K562 (cell line): Measurements from ENCODE around the gene PTPN1. TPM values are rescaled to one million over a fixed set of nuclear protein-coding genes. Genes with fewer than 3 reads are reported as not detected.

Experiments
- ATAC-seq: fragments of 200-7000 bp; cut with Tn5 transposase; 3 replicates; pipeline ENCODE4 v1.9.1; 2020; ENCODE audit warnings: moderate library complexity
- BruUV-seq: library from RNA; stranded (reverse); fragments of 400-500 nt; replicated peaks from 2 replicates; lab custom pipeline; 2021; lab: Mats Ljungman, UMichigan
- CTCF ChIA-PET: fragments of 300-600 bp; formaldehyde crosslinking; extraction: SDS; loops from one replicate; lab custom pipeline; 2021; ENCODE audit warnings: low intra/inter-chr PET ratio; lab: Yijun Ruan, JAX
- POLR2A ChIA-PET: fragments of 300-600, 350-650 bp; sonication (Branson Sonifier 250); formaldehyde crosslinking; extraction: SDS; loops from one replicate; lab custom pipeline; 2021; ENCODE audit warnings: antibody characterized with exemption, inconsistent platforms; lab: Yijun Ruan, JAX
- DNase-seq, 4 experiments: peaks; one replicate each; pipeline versions ENCODE4 v3.0.0 to v3.0.0-alpha.2; 2011 to 2018; ENCODE audit warnings: low spot score in 3 of 4, mixed read lengths in 3 of 4; ENCODE audit errors: extremely low read depth in 1 of 4
- FAIRE-seq: peaks from 2 replicates; lab custom pipeline; 2011; peaks lifted over from hg19 to GRCh38; lab: Jason Lieb, UNC
- H2AFZ ChIP-seq: 2 replicates; pipeline ENCODE4 v1.6.0; 2011; ENCODE audit warnings: low read depth, low read length, control low read depth, inconsistent platforms
- H3K27ac ChIP-seq: fragments of 200-600 bp; 3 replicates; pipeline ENCODE4 v1.8.0; 2011; ENCODE audit warnings: low read depth, mild to moderate bottlenecking, control low read depth, inconsistent platforms, low read length, moderate library complexity, mixed read lengths; ENCODE audit errors: extremely low read depth
- H3K27me3 ChIP-seq, 2 experiments: fragments of 300-600 bp in 1 of 2; 2 replicates in 1 of 2; 3 replicates in 1 of 2; pipeline versions ENCODE4 v1.6.0 to v1.8.0; 2011; ENCODE audit warnings: inconsistent platforms in 2 of 2, low read length in 2 of 2, mild to moderate bottlenecking in 1 of 2, mixed read lengths in 1 of 2, moderate library complexity in 1 of 2; ENCODE audit not compliant: control insufficient read depth in 2 of 2, insufficient read depth in 2 of 2
- H3K36me3 ChIP-seq: fragments of 300-600 bp; 3 replicates; pipeline ENCODE4 v1.8.0; 2011; ENCODE audit warnings: mild to moderate bottlenecking, low read length, inconsistent platforms; ENCODE audit not compliant: control insufficient read depth, insufficient read depth
- H3K4me1 ChIP-seq, 2 experiments: fragments of 200-600 bp in 1 of 2; replicated peaks in 1 of 2; 2 replicates in 1 of 2; 3 replicates in 1 of 2; pipeline versions ENCODE4 v1.5.1 to v1.8.0; 2011; ENCODE audit warnings: inconsistent platforms in 2 of 2, low read length in 2 of 2, mild to moderate bottlenecking in 1 of 2, mixed read lengths in 1 of 2, moderate library complexity in 1 of 2; ENCODE audit not compliant: control insufficient read depth in 2 of 2, insufficient read depth in 2 of 2
- H3K4me2 ChIP-seq: 2 replicates; pipeline ENCODE4 v1.6.1; 2011; ENCODE audit warnings: low read length, control low read depth, inconsistent platforms, mixed read lengths; ENCODE audit not compliant: insufficient read depth
- H3K4me3 ChIP-seq: fragments of 200-600 bp; sonication (generic), shearing (Covaris generic); 2 replicates; pipeline ENCODE4 v1.5.1; 2016; ENCODE audit warnings: control low read depth, inconsistent platforms
- H3K79me2 ChIP-seq: fragments of 200-600 bp; 3 replicates; pipeline ENCODE4 v1.8.0; 2011; ENCODE audit warnings: low read length, inconsistent platforms; ENCODE audit not compliant: control insufficient read depth, insufficient read depth
- H3K9ac ChIP-seq, 2 experiments: 2 replicates each; pipeline versions ENCODE4 v1.6.0 to v1.6.1; 2011; ENCODE audit warnings: low read depth in 2 of 2, low read length in 2 of 2, control low read depth in 1 of 2, inconsistent platforms in 1 of 2, mild to moderate bottlenecking in 1 of 2, mixed read lengths in 1 of 2; ENCODE audit not compliant: insufficient read depth in 1 of 2
- H3K9me1 ChIP-seq: one replicate; pipeline ENCODE4 v1.6.0; 2011; ENCODE audit warnings: inconsistent platforms, mild to moderate bottlenecking, low read length, moderate library complexity; ENCODE audit not compliant: control insufficient read depth, insufficient read depth
- H3K9me3 ChIP-seq: replicated peaks from 2 replicates; pipeline ENCODE4 v1.5.1; 2011; ENCODE audit warnings: low read depth, low read length, inconsistent platforms; ENCODE audit not compliant: control insufficient read depth, insufficient read depth
- H4K20me1 ChIP-seq: replicated peaks from 2 replicates; pipeline ENCODE4 v1.6.1; 2011; ENCODE audit warnings: low read length, inconsistent platforms, mixed read lengths; ENCODE audit not compliant: control insufficient read depth, insufficient read depth
- CHCHD3 ChIP-seq: fragments of 250-450 bp; sonication (Bioruptor Pico); IDR thresholded peaks from 2 replicates; pipeline ENCODE4 v2.1.2; 2022; ENCODE audit warnings: mild to moderate bottlenecking
- EHMT2 ChIP-seq: fragments of 450-650 bp; IDR thresholded peaks from 2 replicates; pipeline ENCODE4 v1.6.1; 2018; ENCODE audit warnings: antibody characterized with exemption
- MCM3 ChIP-seq: fragments of 450-650 bp; IDR thresholded peaks from 2 replicates; pipeline ENCODE4 v1.6.1; 2016
- MECOM ChIP-seq: fragments of 250-450 bp; sonication (Bioruptor Pico); IDR thresholded peaks from 2 replicates; pipeline ENCODE4 v1.8.0; 2022; ENCODE audit warnings: inconsistent platforms
- MTA1 ChIP-seq: fragments of 450-650 bp; IDR thresholded peaks from 2 replicates; pipeline ENCODE4 v1.6.1; 2017; ENCODE audit warnings: borderline replicate concordance
- POLR2AphosphoS5 ChIP-seq: IDR thresholded peaks from 2 replicates; pipeline ENCODE4 v1.6.1; 2011; ENCODE audit warnings: mild to moderate bottlenecking, low read depth, low read length, moderate library complexity; ENCODE audit not compliant: control insufficient read depth, insufficient read depth
- POLR2G ChIP-seq: fragments of 200-400 bp; formaldehyde crosslinking; IDR thresholded peaks from 2 replicates; pipeline ENCODE4 v1.6.1; 2017; ENCODE audit warnings: low read depth, mild to moderate bottlenecking, antibody characterized with exemption, low read length, moderate library complexity
- ZNF146 ChIP-seq: IDR thresholded peaks from one replicate; pipeline ENCODE4 v1.6.1; 2018; ENCODE audit warnings: missing compliant biosample characterization; ENCODE audit not compliant: unreplicated experiment
- ZZZ3 ChIP-seq: fragments of 450-650 bp; IDR thresholded peaks from 2 replicates; pipeline ENCODE4 v1.6.1; 2016; ENCODE audit warnings: antibody characterized with exemption, mild to moderate bottlenecking, moderate library complexity
- WGBS: fragments of 100-300 bp; shearing (Covaris generic); methylation state at CpG from one replicate; pipeline ENCODE4 v1.1.6; 2016; ENCODE audit warnings: low coverage, mixed read lengths; ENCODE audit not compliant: insufficient coverage; ENCODE audit errors: missing lambda C conversion rate; 5-methylcytosine and 5-hydroxymethylcytosine counted together
- in situ Hi-C: fragments of 300-500 bp; cut with MboI; formaldehyde crosslinking; loops from 4 replicates; pipeline ENCODE4 v1.15.0; 2018; ENCODE audit warnings: inconsistent platforms, mixed read lengths
- intact Hi-C: fragments of 100-400 bp; cut with micrococcal nuclease; formaldehyde crosslinking; loops from 2 replicates; pipeline ENCODE4 v1.14.2; 2022
- polyA plus RNA-seq, 8 experiments: library from polyadenylated mRNA; depleted of rRNA in 4 of 8; stranded (reverse) in 5 of 8; unstranded in 3 of 8; fragments of >200 nt; fragmentation: Nextera tagmentation in 2 of 8; fragmentation: Illumina TruSeq in 1 of 8; extraction: Ambion mirVana in 2 of 8; extraction: Trizol in 1 of 8; gene quantifications; 2 replicates each; pipeline versions ENCODE4 v1.2.1 to v1.2.3, GENCODE V29; 2011 to 2014; ENCODE audit warnings: inconsistent platforms in 1 of 8, missing spikeins in 1 of 8
- total RNA-seq, 7 experiments: library from RNA; depleted of rRNA in 6 of 7; stranded (reverse); fragments of >200 nt in 6 of 7; fragmentation: Illumina TruSeq in 2 of 7; extraction: Trizol in 2 of 7; gene quantifications; 2 replicates each; pipeline versions ENCODE4 v1.2.1 to v1.2.3, GENCODE V29; 2011 to 2021; ENCODE audit warnings: low replicate concordance in 1 of 7
- TF ChIP-seq, protein P1 (sequence below): sonication (generic); IDR thresholded peaks from 2 replicates; pipeline ENCODE4 v1.6.1; 2016
- TF ChIP-seq, protein P2 (sequence below), 2 experiments: fragments of 450-650 bp; IDR thresholded peaks; 2 replicates each; pipeline ENCODE4 v1.6.1; 2018; ENCODE audit warnings: mild to moderate bottlenecking in 2 of 2, low read depth in 1 of 2; ENCODE audit not compliant: partially characterized antibody in 2 of 2

Gene PTPN1
- total and polyA plus RNA-seq, 9 of the 15 experiments (the other 6 are each of a cell fraction or from before 2014, with no cell fraction given): 11.0 to 85.3 (median 54.0) TPM

DNA sequence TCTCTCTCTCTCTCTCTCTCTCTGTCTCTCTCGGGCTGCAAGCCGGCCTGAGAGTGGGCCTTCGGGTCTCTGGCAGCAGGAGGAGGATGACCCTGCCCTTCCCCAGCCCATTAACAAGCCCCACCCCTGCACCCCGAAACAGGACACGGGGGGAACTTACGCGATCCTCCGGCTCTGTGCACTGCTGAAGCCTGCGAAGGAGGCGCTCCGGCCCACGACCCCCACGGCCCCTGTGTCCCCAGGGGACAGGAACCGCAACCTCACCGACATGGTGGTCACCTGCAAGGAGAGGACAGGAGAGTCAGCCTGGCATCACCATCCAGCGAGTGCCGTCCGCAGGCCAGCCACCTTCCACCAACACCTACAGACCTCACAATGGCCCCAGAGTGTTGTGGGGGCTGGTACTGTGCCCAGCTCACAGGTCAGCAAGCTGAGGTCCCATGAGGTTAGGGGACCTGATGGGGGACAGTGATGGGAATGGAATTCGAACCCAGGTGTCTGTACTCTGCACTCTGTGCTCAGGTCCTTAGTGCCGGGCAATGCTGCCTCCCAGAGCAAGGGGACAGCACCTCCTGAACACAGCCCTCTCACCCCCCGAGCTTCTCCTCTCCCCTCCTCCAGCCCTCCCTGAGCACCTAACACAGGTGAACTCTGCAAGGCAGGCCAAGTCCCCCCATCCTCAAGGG is 120.5 kb downstream of the PTPN1 start:
- peak; percentile 42; the same call in 1 of the 2 replicates for TF ChIP-seq POLR2G
- no peak for TF ChIP-seq MECOM
- Histone ChIP-seq H3K9me1 (no peaks in the 10 kb centered on the region), H3K4me3 (no peak overlapping the region), H4K20me1 (peaks cover 25% of the 10 kb centered on the region; the same call in 1 of the 2 replicates), H3K9ac (peak overlapping the region in 1 of 2 experiments; percentile 46; a peak in 2 of 4 replicates), H3K36me3 (peaks cover 40% of the 10 kb centered on the region; the same call in 1 of the 3 replicates), H3K4me1 (peaks cover 0 to 35% of the 10 kb centered on the region in 2 experiments; a peak in 3 of 5 replicates), H3K4me2 (no peak overlapping the region), H3K27me3 (no peaks in the 10 kb centered on the region), H3K9me3 (no peaks in the 10 kb centered on the region), H3K27ac (no peak overlapping the region), H2AFZ (no peak overlapping the region), H3K79me2 (peaks cover 40% of the 10 kb centered on the region)
- ChIA-PET POLR2A (no interaction called here), CTCF (no interaction called here)
- DNase-seq: no peak
- FAIRE-seq: no peak
- 93% methylated on average over 7 of the region's 21 CpGs for WGBS
- in situ Hi-C loops: no loop called here
- BruUV-seq: no TSS peak
- intact Hi-C loops: no loop called here
- no peak for ATAC-seq

DNA sequence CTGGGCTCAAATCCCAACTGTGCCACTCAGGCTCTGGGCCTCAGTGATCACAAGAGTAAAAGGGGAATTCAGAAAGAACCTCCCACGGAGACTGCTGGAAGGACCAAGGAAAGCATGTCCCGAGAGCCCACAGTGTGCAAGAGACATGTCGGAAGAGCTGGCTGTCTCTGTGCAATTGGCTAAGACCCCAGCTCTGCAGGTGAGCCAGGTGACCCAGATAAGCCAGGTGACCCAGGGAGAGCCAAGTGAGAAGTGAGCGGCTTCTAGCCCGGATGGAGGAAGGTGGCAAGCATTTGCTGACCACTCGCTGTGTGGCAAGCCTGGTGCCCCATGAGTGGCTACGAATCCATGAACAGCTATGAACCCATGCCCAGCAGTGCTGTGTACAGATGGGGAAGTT is 122.1 kb downstream of the PTPN1 start:
- BruUV-seq: no TSS peak
- no peak overlapping the region for H3K4me3 ChIP-seq
- no peak overlapping the region for H2AFZ ChIP-seq
- H3K27me3 ChIP-seq: no peaks in the 10 kb centered on the region
- POLR2A ChIA-PET: interaction anchor here (0.7 to 1.0 kb wide), 4 partner anchors 59 to 102 kb away, joined by 3 to 4 read pairs (median 4); partner anchors contain the start of genes PARD6B and RIPOR3
- H3K9me3 ChIP-seq: no peaks in the 10 kb centered on the region
- in situ Hi-C loops: no loop called here
- H3K27ac ChIP-seq: no peak overlapping the region
- H3K79me2 ChIP-seq: peaks cover 50% of the 10 kb centered on the region
- no peaks in the 10 kb centered on the region for H3K9me1 ChIP-seq
- peaks cover 39% of the 10 kb centered on the region for H4K20me1 ChIP-seq
- WGBS: 91% methylated on average over 7 of the region's 7 CpGs
- FAIRE-seq: no peak
- peaks cover 13 to 42% of the 10 kb centered on the region in 2 experiments for H3K4me1 ChIP-seq
- H3K9ac ChIP-seq: peak overlapping the region in 1 of 2 experiments; percentile 43; a peak in 1 of 4 replicates
- intact Hi-C loops: no loop called here
- peaks cover 35% of the 10 kb centered on the region; the same call in 1 of the 3 replicates for H3K36me3 ChIP-seq
- CTCF ChIA-PET: no interaction called here
- no peak for ATAC-seq
- no peak overlapping the region for H3K4me2 ChIP-seq
- DNase-seq: no peak
- TF ChIP-seq, protein P1, sequence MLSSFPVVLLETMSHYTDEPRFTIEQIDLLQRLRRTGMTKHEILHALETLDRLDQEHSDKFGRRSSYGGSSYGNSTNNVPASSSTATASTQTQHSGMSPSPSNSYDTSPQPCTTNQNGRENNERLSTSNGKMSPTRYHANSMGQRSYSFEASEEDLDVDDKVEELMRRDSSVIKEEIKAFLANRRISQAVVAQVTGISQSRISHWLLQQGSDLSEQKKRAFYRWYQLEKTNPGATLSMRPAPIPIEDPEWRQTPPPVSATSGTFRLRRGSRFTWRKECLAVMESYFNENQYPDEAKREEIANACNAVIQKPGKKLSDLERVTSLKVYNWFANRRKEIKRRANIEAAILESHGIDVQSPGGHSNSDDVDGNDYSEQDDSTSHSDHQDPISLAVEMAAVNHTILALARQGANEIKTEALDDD: no peak
- TF ChIP-seq MTA1 (no peak), ZZZ3 (no peak), CHCHD3 (CRISPR knock-in tag) (no peak), EHMT2 (no peak), ZNF146 (CRISPR knock-in tag) (no peak), MCM3 (no peak), POLR2AphosphoS5 (no peak)
- TF ChIP-seq, protein P2, sequence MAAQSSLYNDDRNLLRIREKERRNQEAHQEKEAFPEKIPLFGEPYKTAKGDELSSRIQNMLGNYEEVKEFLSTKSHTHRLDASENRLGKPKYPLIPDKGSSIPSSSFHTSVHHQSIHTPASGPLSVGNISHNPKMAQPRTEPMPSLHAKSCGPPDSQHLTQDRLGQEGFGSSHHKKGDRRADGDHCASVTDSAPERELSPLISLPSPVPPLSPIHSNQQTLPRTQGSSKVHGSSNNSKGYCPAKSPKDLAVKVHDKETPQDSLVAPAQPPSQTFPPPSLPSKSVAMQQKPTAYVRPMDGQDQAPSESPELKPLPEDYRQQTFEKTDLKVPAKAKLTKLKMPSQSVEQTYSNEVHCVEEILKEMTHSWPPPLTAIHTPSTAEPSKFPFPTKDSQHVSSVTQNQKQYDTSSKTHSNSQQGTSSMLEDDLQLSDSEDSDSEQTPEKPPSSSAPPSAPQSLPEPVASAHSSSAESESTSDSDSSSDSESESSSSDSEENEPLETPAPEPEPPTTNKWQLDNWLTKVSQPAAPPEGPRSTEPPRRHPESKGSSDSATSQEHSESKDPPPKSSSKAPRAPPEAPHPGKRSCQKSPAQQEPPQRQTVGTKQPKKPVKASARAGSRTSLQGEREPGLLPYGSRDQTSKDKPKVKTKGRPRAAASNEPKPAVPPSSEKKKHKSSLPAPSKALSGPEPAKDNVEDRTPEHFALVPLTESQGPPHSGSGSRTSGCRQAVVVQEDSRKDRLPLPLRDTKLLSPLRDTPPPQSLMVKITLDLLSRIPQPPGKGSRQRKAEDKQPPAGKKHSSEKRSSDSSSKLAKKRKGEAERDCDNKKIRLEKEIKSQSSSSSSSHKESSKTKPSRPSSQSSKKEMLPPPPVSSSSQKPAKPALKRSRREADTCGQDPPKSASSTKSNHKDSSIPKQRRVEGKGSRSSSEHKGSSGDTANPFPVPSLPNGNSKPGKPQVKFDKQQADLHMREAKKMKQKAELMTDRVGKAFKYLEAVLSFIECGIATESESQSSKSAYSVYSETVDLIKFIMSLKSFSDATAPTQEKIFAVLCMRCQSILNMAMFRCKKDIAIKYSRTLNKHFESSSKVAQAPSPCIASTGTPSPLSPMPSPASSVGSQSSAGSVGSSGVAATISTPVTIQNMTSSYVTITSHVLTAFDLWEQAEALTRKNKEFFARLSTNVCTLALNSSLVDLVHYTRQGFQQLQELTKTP (IDR thresholded peaks at IDR 0.05; ENCODE audit: low read depth in 1 of 2, partially characterized antibody in 2 of 2): no peak
